Panc1 (cell line): ENCODE results near the gene PROM2. TPM values are rescaled to one million over a fixed set of nuclear protein-coding genes. Genes with fewer than 3 reads are reported as not detected.

Experiments
- ATAC-seq: fragments of 200-7000 bp; cut with Tn5 transposase; 2 replicates; pipeline ENCODE4 v1.9.1; 2020; ENCODE audit warnings: mild to moderate bottlenecking, moderate library complexity
- BruUV-seq: library from RNA; stranded (reverse); fragments of 400-500 nt; replicated peaks from 2 replicates; lab custom pipeline; 2021; lab: Mats Ljungman, UMichigan
- CTCF ChIA-PET: fragments of 300-600 bp; sonication (Branson Sonifier 250); formaldehyde crosslinking; loops from one replicate; lab custom pipeline; 2022; ENCODE audit warnings: antibody characterized with exemption; lab: Charles Lee
- POLR2A ChIA-PET: fragments of 300-600 bp; sonication (Branson Sonifier 250); formaldehyde crosslinking; loops from one replicate; lab custom pipeline; 2022; ENCODE audit warnings: antibody characterized with exemption; lab: Charles Lee
- DNase-seq: peaks from one replicate; pipeline ENCODE4 v3.0.0-alpha.2; 2010; ENCODE audit warnings: low read depth, low spot score
- H3K27ac ChIP-seq: 2 replicates; pipeline ENCODE4 v1.5.1; 2011; ENCODE audit warnings: mild to moderate bottlenecking, low read length, inconsistent platforms
- H3K27me3 ChIP-seq: fragments of 200-500 bp; sonication (Bioruptor generic); 2 replicates; pipeline ENCODE4 v1.6.0; 2014; ENCODE audit warnings: low read length, inconsistent platforms; ENCODE audit not compliant: control insufficient read depth, insufficient read depth
- H3K36me3 ChIP-seq: fragments of 200-500 bp; sonication (Bioruptor generic); 2 replicates; pipeline ENCODE4 v1.5.1; 2014; ENCODE audit warnings: inconsistent platforms, mild to moderate bottlenecking, low read length, moderate library complexity; ENCODE audit not compliant: control insufficient read depth, insufficient read depth
- H3K4me1 ChIP-seq: 2 replicates; pipeline ENCODE4 v1.5.1; 2011; ENCODE audit warnings: inconsistent platforms, mild to moderate bottlenecking, low read length, moderate library complexity; ENCODE audit not compliant: control insufficient read depth, insufficient read depth
- H3K4me3 ChIP-seq, 2 experiments: 2 replicates each; pipeline ENCODE4 v1.5.1; 2011 to 2012; ENCODE audit warnings: low read depth in 2 of 2, low read length in 2 of 2, mild to moderate bottlenecking in 2 of 2, inconsistent platforms in 1 of 2, moderate library complexity in 1 of 2
- H3K9me3 ChIP-seq: fragments of 200-500 bp; sonication (Bioruptor generic); 2 replicates; pipeline ENCODE4 v1.5.1; 2014; ENCODE audit warnings: low read depth, mild to moderate bottlenecking, inconsistent platforms, low read length, moderate library complexity; ENCODE audit not compliant: control insufficient read depth, insufficient read depth
- CTCF ChIP-seq: fragments of 450-650 bp; IDR thresholded peaks from 2 replicates; pipeline ENCODE4 v1.5.1; 2017; ENCODE audit warnings: mild to moderate bottlenecking
- POLR2AphosphoS5 ChIP-seq: IDR thresholded peaks from 2 replicates; pipeline ENCODE4 v1.6.1; 2012; ENCODE audit warnings: mild to moderate bottlenecking, low read depth, low read length, moderate library complexity
- REST ChIP-seq, 2 experiments: IDR thresholded peaks; 2 replicates each; pipeline ENCODE4 v1.6.1; 2011 to 2012; ENCODE audit warnings: low read depth in 2 of 2, control low read depth in 1 of 2, low read length in 1 of 2, mild to moderate bottlenecking in 1 of 2, moderate library complexity in 1 of 2; ENCODE audit not compliant: insufficient read depth in 1 of 2
- SIN3A ChIP-seq: IDR thresholded peaks from 2 replicates; pipeline ENCODE4 v1.6.1; 2012; ENCODE audit warnings: low read depth, mild to moderate bottlenecking, low read length, moderate library complexity, borderline replicate concordance; ENCODE audit not compliant: insufficient read depth
- TCF7L2 ChIP-seq: IDR thresholded peaks from 2 replicates; pipeline ENCODE4 v1.6.1; 2011; ENCODE audit warnings: mild to moderate bottlenecking, low read depth, low read length, inconsistent platforms
- in situ Hi-C: cut with HindIII; loops from 2 replicates; pipeline ENCODE4 v1.10.0; 2016; ENCODE audit warnings: low sequenced_read_pairs, low pct_unique_long_range_greater_than_20kb
- intact Hi-C: fragments of 100-400 bp; cut with micrococcal nuclease; formaldehyde crosslinking; loops from one replicate; pipeline ENCODE4 v1.10.0; 2022; ENCODE audit not compliant: unreplicated experiment
- total RNA-seq: library from RNA; stranded (reverse); gene quantifications from one replicate; pipeline ENCODE4 v1.2.1, GENCODE V29; 2021; ENCODE audit not compliant: unreplicated experiment

PROM2 gene
- total RNA-seq, 1 experiment from 2014 or later: 1.4 TPM

GRCh38 chr2:95289253-95289652, 15.0 kb downstream of the PROM2 start:
- ATAC-seq (0 out of 2 replicates have a peak, but pooled peaks have one; percentile 33), DNase-seq (no peak)
- ChIA-PET CTCF (no interaction called here), POLR2A (no interaction called here)
- Histone ChIP-seq H3K27me3 (no peaks in the 10 kb centered on the region), H3K4me3 (no peak overlapping the region), H3K4me1 (no peaks in the 10 kb centered on the region), H3K27ac (no peak overlapping the region), H3K36me3 (no peaks in the 10 kb centered on the region), H3K9me3 (0 out of 2 replicates have a peak, but pooled peaks cover 4% of the 10 kb centered on the region)
- intact Hi-C loops: no loop called here
- in situ Hi-C loops: no loop called here
- no peak for TF ChIP-seq SIN3A
- TF ChIP-seq REST (IDR thresholded peaks at IDR 0.05; ENCODE audit: insufficient read depth in 1 of 2, low read depth in 2 of 2, low read length in 1 of 2): no peak
- TF ChIP-seq CTCF: no peak
- no peak for TF ChIP-seq TCF7L2
- TF ChIP-seq POLR2AphosphoS5: no peak
- no TSS peak for BruUV-seq

GRCh38 chr2:95291222-95291621, 17.0 kb downstream of the PROM2 start:
- ChIA-PET POLR2A (no interaction called here), CTCF (no interaction called here)
- ATAC-seq (no peak), DNase-seq (no peak)
- intact Hi-C loops (no loop called here), in situ Hi-C loops (no loop called here)
- H3K36me3 ChIP-seq: no peaks in the 10 kb centered on the region
- no peaks in the 10 kb centered on the region for H3K4me1 ChIP-seq
- H3K27ac ChIP-seq: no peak overlapping the region
- H3K27me3 ChIP-seq: no peaks in the 10 kb centered on the region
- no peak for TF ChIP-seq POLR2AphosphoS5
- TF ChIP-seq TCF7L2: no peak
- TF ChIP-seq CTCF: no peak
- no TSS peak for BruUV-seq
- H3K4me3 ChIP-seq: no peak overlapping the region
- H3K9me3 ChIP-seq: 0 out of 2 replicates have a peak, but pooled peaks cover 4% of the 10 kb centered on the region
